GM19395 (cell line): ENCODE results near the gene SPEM3.

Source experiments
- ATAC-seq: cut with Tn5 transposase; IDR thresholded peaks from one replicate; pipeline ENCODE4 v1.9.1; 2021; ENCODE audit warnings: mild to moderate bottlenecking, moderate library complexity; ENCODE audit not compliant: unreplicated experiment

SPEM3 gene

DNA sequence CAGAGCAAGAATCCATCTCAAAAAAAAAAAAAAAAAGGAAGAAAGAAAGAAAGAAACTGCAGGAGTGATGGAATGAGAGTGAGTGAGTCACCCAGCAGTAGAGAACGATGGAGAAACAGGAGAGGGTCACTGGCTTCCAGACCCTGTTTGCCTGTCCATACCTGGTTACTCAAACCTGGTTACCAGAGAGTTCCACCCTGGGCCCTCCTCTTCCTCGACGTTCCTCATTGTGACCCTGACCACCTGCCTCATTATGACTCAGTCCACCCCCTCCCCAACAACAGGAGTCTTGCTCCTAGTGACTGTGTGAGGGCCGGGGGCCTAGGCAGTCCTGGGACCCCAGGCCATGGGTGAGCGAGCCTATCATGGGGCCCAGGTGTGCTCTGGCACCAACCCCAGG, at the start of gene SPEM3:
Gene SPEM3, plus strand, starts transcription at position 301 of the 400 bp plus-strand sequence. Its CDS starts 46 bp downstream, at position 347.
- ATAC-seq, result no peak

DNA sequence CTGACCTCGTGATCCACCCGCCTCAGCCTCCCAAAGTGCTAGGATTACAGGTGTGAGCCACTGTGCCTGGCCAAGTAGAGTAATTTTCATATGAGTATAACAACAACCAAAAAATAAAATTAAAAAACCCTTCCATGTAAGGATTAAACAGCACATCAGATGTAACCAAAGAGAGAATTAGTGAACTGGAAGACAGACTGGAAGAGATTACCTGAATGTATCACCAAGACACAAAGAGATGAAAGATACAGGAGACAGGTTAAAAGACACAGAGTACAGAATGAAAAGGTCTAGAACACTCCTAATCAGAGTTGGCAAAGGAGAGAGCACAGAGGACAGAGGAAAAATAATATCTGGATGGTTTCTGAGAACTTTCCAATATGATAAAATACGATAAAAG, 49.5 kb upstream of the SPEM3 start:
- no peak for ATAC-seq

- ATAC-seq, result no peak
Measured at GRCh38 chr17:7380321-7380720, 48.3 kb upstream of the SPEM3 start.

GRCh38 chr17:7380855-7381683, 47.6 kb upstream of the SPEM3 start, which contains the start of gene TNK1:
Gene TNK1 (plus strand): TSS chr17:7381089. CDS start chr17:7382927, 1,838 bp downstream.
- ATAC-seq, result no peak

DNA sequence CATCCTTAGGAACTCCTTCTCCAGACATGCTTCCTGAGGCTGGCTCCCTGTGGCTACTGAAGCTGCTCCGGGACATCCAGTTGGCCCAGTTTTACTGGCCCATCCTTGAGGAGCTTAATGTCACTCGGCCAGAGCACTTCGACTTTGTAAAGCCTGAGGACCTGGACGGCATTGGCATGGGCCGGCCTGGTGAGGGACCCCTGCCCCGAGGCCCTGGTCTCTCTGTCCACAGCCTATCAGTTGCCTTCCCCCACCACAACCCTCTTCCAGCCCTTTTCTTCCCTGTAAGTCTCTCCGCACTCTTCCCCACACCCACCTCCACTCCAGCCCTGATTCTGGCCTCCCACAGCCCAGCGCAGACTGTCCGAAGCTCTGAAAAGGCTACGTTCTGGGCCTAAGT, 45.8 kb upstream of the SPEM3 start:
- ATAC-seq, result no peak

DNA sequence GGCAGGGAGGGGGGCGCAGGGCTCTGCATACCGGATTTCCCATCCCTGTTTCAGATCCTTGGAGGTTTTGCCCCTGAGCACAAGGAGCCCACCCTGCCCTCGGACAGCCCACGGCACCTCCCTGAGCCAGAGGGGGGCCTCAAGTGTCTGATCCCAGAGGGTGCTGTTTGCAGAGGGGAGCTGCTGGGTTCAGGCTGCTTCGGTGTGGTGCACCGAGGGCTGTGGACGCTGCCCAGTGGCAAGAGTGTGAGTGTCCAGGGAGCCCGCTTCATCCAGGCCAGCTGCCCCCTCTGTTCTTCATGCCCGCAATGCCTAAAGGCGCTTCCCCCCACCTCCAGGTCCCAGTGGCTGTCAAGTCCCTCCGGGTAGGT, 45.3 kb upstream of the SPEM3 start:
- ATAC-seq, result no peak

- ATAC-seq, result no peak
Measured at GRCh38 chr17:7383742-7384488, 44.7 kb upstream of the SPEM3 start.

DNA sequence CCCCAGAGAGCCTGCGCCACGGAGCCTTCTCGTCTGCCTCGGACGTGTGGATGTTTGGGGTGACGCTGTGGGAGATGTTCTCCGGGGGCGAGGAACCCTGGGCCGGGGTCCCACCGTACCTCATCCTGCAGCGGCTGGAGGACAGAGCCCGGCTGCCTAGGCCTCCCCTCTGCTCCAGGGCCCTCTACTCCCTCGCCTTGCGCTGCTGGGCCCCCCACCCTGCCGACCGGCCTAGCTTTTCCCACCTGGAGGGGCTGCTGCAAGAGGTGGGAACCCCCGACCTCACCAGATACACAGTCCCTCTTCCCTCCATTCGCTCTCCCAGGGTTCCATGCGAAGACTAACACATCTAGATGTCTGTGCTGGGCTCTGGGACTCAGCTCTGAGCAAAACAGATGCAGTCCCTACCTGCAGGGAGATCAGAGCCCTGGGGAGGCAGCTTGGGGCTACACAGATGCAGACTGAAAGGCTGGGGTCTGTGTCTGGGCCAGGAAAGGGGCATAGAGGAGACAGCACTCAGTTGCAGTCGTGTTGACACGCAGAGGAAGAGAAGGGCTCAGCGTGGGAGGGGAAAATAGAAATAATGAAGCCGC, 44.1 kb upstream of the SPEM3 start:
- no peak for ATAC-seq

- ATAC-seq, result no peak
Measured at GRCh38 chr17:7388856-7389255, 39.8 kb upstream of the SPEM3 start.

DNA sequence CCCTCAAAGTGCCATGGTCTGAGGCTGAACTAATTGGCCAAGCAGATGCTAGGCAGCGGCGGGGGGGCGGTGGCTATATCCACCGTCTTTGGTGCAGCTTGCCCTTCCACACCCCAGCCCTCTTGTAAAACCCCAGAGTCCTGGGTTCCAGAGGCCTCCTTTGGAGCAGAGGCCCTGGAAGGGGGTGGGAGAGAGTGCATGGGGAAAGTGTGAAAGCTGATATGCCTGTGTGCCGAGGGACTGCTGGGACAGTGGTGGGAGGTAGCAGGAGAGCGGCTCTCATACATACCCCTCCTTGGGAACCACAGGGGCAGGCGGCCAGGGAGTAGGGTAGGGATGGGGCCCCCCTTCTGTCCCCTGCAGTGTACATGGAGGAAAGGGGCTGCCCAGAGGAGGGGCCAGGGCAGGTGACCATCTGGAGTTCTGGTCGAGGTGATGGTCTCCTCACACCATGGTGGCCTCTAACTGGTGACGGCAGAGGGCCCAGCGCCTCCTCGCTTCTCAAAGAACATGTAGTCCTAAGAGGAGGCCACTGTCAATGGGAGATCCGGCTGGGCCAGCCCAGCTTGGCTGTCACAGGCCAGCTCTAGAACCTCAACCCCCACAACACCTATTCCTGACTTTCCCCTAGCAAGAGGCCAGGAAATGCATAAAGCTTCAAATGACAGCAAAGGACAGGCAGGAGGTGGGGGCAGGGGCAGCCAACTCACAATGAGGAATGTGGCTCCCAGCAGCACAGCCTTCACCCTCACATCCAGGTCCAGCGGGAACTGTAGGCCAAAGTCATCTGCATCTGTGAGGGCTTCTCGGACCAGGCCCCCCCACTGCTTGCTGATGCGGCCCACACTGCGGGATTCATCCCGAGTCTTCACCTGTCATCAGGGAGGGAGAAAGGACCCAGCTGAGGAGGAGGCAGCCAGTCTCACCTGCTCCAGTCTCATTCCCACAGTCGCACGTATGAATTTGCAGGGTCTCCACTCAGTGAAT, 38.4 kb upstream of the SPEM3 start:
- no peak for ATAC-seq

DNA sequence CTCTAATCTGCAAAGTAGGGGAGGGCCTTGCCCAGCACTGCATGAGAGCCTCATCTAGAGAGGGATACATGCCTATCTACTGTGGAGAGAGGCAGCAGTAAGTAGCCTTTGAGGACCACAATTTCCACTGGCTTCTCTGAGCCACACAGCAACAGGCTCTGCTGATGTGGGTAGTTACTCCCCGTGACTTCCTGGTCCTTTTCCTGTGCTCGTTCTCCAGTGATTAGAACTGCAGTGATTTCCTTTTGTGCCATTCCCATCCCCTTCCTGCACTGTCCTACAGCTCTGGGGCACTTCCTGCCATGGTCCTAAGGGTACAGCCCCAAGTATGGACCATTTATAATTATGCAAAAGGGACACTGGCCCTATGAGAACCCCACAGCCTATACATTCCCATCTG, 37.4 kb upstream of the SPEM3 start:
- ATAC-seq, result no peak

- ATAC-seq, result no peak
Measured at GRCh38 chr17:7392696-7393612, 35.7 kb upstream of the SPEM3 start.

DNA sequence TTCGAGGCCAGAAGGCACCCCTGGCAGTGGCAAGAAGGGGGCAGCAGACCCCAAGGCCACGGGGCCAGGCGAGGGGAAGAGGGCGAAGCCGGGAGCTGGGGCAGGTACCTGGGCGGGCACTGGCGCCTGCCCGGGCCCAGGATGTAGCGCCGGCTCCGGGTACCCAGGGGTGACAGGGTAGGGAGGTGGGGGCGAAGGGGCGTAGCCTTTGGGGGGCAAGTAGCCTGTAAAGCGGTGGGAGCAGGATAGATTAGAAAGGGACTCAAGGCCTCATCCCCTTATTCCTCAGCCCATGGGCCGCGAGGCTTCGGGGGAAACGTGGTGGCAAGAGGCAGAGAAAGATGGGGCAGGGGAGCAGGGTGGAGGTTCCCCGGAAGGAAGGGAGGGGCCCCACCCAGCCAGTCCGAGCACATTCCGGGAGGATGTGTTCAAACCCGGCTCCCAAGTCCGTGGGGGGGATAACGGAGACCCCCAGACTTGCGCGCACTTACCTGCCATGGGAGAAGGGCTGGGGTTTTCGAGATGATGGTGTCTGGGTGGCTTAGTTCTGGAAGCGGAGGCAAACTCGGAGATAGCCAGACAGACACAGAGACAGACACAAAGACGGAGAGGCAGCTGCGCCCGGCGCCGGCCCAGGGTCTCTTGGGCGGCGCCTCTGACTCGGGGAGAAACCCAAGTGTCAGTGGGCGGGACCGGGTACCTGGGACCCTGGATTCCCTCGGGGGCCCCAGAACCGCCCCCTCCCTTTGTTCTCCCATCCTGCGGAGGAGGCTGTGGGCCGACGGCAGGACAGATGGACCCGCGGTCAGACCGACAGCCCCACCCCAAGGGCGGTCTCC, 34.8 kb upstream of the SPEM3 start:
- ATAC-seq, result no peak

- ATAC-seq, result no peak
Measured at GRCh38 chr17:7394452-7395191, 34.0 kb upstream of the SPEM3 start, which contains the start of gene PLSCR3. Gene PLSCR3 (minus strand): TSS chr17:7394525. CDS start chr17:7394110, 415 bp downstream.

DNA sequence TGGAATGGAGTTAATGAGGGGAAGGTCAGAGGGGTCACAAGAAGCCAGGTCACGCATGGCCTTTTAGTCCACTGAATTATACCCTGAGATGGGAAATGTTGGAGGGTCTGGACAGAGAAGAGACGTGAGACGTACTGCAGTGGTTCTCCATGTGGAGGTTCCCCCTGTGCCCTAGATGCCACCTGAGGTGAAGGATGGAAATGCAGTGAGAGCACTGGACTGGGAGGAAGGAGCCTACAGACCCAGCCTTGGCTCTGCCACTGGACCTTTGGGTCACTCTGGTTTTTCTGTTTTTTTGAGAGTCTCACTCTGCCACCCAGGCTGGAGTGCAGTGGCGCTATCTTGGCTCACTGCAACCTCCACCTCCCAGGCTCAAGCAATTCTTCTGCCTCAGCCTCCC, 32.5 kb upstream of the SPEM3 start:
- no peak for ATAC-seq

DNA sequence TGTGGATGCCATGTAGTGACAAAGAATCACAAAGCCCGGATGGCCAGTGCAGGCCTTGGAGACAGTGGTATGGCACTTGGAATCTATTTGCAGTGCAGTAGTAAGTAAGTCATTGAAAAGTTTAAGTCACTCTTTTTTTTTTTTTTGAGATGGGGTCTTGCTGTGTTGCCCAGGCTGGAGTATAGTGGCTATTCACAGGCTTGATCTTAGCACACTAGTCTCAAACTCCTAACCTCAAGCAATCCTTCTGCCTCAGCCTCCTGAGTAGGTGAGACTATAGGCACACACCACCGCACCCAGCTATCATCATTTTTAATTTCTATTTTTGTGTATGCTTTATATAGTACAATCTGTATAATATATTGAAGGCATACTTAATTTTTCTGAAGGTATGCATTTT, 30.0 kb upstream of the SPEM3 start:
- no peak for ATAC-seq

DNA sequence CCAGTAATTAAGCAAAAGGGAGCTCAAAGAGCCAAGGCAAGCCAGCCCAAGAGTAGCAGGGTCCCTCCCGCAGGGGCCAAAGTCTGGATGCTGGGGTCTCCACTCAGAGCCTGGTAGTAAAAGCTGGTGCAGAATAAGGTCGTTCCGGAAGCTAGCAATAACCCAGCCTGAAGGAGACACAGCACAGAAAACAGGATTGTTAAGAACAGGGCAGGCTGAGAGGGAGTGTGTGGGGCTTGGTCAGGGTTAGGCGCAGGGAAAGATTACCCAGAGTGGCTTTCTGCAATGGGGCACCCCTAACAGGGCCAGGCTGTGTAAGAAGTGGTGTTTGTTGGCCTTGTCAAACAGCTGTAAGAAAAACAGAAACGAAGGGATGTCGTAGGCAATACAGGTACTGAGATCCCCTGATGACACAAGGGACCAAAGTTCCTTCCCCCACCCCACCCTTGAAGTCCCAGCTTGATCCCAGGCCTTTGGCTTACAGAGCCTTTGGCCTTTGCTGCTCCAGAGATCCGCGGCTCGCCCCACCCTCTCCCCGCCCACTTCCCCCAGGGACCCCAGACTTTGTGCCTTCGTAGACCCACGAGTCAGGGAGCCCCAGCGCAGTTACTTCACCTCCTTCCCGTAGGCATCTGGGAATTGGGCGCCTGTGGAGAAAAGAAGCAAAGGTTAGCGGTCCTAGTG, 25.5 kb upstream of the SPEM3 start:
- no peak for ATAC-seq

DNA sequence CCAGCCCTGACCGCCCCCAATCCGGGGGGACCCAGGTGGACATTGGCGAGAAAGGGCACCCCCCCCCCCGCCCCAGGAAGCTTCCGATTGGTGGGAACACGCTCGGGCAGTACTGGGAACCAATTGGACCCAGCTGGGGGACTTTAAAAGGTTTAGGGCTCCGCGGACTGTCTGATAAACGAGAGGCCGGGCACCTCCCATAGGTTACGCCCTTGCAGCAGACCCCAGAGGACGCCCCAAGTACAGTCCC, 25.0 kb upstream of the SPEM3 start:
- ATAC-seq, result peak; percentile 28
